Breast epithelium (tissue), 3 donors: Measurements from ENCODE around the gene MAOB.

ENCODE experiments used
- CTCF ChIP-seq, 3 donors: fragments of 450-650 bp; IDR thresholded peaks; one replicate each; pipeline ENCODE4 v1.5.1; 2016 to 2017; ENCODE audit warnings: antibody characterized with exemption in 3 of 3, mild to moderate bottlenecking in 3 of 3, moderate library complexity in 3 of 3
- POLR2A ChIP-seq: fragments of 450-650 bp; IDR thresholded peaks from one replicate; pipeline ENCODE4 v1.6.1; 2016; ENCODE audit warnings: antibody characterized with exemption, mild to moderate bottlenecking, moderate library complexity
- POLR2AphosphoS5 ChIP-seq, 3 donors: sonication (generic); formaldehyde crosslinking; IDR thresholded peaks; one replicate each; pipeline ENCODE4 v1.6.1; 2017; ENCODE audit warnings: antibody characterized with exemption in 3 of 3

- no peak for TF ChIP-seq CTCF (IDR thresholded peaks at IDR 0.05)
- no peak for TF ChIP-seq POLR2AphosphoS5 (IDR thresholded peaks at IDR 0.05)
- TF ChIP-seq POLR2A: no peak
Measured at GRCh38 chrX:43804021-43804420, 78.2 kb downstream of the MAOB start.
